HG03575 (cell line): ENCODE data around the gene ANG.
"Not testable (repeated sequence)": the region's sequence is repeated elsewhere in the genome, so short reads cannot be mapped to it uniquely, and the experiment has no call there.

Experiments used
- ATAC-seq: cut with Tn5 transposase; IDR thresholded peaks from one replicate; pipeline ENCODE4 v1.9.1; 2021; ENCODE audit not compliant: unreplicated experiment, insufficient number of reproducible peaks, low FRiP score; ENCODE audit errors: extremely low read depth

Gene ANG

DNA sequence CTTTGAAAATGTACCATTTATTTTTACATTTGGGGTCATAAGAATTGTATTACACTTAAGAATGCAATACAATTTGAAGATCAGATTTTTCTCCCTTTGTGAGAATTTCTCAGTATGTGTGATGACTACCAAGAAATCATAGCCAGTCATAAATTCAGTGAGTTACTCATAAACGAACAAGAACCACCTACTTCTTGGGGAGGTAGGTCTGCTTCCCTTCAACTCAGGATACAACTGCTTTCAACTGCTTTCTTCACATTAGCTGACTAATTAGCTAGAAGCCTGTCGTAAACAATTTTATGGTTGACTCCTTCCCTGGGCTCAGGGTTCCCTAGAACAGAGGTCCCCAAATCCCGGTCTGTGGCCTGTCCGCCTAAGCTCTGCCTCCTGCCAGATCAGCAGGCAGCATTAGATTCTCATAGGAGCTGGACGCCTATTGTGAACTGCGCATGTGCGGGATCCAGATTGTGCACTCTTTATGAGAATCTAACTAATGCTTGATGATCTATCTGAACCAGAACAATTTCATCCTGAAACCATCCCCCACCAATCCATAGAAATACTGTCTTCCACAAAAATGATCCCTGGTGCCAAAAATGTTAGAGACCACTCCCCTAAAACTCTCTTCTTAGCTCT, 3.7 kb downstream of the ANG start:
- no peak for ATAC-seq

DNA sequence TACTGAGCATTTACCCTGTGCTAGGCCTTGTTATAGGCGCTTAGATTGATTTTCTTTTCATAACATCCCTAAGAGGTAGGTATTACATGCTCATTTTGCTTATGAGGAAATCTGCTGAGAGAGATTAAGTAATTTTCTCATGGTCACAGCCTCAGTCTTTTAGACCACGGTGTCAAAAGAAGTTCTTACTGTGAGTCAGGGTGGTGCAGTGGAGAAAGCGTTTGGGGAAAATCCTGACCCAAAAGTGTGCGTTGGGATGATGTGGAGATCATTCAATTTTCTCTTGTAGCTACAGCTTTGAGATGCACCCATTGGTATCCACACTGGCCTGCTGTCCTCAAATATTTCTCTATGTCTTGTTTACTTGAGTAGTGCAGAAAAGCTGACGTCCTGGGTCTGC, 8.2 kb downstream of the ANG start:
- no peak for ATAC-seq

DNA sequence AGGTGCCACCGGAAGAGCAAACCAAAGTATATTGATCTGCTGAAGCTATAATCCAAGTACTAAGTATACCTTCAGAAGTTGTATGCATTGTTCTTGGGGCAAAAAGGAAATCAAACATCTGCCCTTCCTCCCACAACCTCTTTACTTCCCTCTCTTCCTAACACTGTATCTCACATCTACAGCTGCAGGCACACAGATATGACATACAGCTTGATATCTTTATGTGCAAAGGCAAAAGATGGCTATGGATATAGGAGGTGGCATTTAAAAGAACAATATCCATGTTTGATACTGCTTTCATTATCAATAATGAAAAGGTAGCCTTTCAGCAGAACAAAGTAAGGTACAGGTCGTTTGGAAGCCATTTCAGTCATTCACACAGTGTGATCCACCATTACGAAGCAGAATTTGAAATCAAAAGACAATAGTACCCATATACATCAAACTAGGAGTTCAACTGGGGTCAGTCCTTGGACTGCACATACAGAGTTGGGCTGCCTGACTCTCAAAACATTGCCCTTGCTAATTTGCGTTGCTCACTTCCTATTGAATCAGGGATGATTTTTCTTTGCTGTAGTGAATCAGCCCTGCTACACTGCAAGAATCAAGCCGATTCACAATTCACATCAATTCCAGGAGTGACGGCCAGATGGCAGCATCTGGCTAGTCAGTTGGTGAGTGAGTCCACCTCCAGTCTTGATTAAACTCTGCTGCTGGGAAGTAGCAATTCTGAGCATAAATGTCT, 8.9 kb downstream of the ANG start:
- ATAC-seq = no peak

DNA sequence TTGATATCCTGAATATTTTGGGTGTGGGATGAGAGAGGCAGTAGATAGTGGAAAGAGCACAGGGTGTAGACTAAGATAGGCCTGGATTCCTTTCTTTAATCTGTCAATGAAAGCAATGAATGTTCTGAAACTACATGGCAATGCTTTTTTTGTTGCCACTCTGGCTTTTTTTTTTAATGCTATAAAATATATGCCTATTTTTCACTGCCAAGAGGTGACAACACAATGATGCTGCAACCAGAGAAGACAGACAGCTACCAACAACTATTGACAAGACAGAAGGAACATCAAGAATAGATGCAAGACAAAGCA, 9.4 kb downstream of the ANG start:
- no peak for ATAC-seq

DNA sequence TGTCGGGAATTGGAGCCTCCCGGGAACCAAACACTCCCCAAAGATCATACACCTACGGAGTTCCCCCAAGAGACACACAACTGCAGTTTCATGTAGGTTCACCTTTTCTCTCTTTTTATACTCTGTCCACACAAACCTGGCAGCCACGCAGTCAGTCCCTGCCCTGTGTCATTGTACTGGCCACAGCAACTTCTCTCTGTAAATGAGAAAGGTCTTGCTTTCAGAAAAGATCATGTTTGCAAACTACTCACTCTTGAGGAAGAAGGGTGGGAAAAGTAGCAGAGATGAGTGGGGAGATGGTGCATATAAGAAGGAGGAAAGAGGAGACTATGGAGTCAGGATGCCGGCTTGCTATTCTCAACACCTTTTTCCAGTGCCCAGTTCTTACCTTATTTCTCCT, 10.4 kb downstream of the ANG start:
- ATAC-seq = no peak

DNA sequence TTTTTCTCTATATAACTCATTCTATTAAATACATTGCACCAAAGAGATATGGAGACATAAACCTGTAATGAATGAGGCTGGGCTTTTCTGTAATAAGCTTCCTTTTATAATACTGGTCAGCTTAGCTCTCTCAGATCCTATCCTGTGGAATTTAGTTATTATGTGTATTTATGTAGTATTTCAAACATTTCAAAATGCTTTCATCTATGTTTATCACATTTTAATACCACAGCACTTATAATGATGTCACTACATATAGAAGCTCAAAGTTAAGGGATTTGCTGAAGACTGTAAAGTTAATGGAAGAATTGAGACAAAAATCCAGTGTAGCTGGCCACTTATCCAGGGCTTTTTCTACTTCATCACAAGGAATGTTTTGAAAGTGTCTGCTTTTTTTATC, 11.4 kb downstream of the ANG start:
- no peak for ATAC-seq

DNA sequence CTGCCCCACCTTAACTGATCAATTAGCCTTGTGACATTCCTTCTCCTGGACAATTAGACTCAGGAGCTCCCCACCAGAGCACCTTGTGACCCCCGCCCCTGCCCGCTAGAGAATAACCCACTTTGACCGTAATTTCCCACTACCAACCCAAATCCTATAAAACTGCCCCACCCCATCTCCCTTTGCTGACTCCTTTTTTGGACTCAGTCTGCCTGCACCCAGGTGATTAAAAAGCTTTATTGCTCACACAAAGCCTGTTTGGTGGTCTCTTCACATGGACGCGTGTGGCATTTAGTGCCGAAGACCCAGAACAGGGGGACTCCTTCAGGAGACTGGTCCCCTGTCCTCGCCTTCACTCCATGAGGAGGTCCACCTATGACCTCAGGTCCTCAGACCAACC, 12.4 kb downstream of the ANG start:
- ATAC-seq = not testable (repeated sequence)

DNA sequence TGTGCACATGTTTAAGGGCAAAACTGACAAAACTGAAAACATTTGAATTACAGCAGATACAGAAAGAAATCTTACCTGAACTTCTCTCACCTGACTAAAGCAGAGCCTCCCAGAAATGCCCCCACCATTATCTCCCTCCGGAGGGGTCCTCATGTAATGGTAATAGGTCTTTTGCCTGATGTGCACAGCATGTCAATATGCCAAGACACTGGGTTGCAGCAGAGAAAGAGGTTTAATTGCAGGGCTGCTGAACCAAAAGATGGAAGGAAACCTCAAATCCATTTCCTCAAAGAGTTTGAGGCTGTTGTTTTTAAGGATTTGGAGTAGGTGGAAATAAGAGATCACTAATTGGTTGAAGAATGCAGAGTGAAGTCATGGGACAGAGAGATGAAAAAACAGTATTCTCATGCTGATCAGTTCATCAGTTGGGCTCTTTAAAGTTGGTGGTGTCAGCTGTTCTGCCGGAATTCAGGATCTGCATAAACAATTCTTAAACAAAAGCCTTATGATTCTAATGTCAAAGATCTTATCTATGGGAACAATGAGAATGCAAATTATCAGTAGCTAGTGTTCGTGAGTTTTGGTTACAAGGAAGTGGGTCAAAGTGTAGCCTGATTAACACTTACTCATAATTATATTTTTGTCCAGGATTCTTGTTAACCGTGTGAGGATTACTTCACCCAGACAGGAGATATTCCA, 18.2 kb downstream of the ANG start:
- ATAC-seq = no peak

DNA sequence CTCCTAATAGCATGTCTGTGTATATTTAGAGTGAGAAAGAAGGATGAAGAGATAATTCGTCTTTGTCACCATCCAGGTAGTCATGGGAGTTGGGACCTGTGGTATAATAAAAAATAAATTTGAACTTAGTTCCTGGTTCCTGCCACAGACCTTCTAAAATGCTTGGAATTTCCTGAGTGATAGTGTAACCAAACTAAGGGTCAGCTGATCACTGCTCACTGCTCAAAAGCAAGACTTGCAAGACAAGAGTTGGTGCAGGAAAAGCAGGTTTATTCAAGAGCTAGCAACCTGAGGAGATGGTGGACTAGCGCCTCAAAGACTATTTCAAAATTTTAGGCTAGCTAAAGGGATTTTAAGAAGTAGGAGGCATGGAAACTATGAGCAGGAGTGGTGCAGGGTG, 19.1 kb downstream of the ANG start:
- no peak for ATAC-seq

DNA sequence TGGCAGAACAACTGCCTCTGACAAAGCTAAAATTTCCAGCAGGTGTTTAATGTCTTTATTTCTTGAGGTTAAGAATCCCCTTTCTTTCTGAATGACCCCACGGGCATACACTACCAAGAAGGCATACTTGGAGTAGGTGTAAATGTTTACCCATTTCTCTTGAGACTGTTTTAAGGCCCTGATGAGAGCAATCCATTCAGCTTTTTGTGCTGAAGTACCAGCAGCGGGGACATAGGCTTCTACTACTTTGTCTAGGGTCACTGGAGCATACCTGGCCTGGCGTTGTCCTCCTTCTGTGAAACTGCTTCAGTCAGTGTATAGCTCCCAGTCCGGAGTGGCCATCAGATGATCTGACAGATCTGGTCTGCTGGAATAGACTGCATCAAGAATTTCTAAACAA, 22.7 kb downstream of the ANG start:
- ATAC-seq = no peak

DNA sequence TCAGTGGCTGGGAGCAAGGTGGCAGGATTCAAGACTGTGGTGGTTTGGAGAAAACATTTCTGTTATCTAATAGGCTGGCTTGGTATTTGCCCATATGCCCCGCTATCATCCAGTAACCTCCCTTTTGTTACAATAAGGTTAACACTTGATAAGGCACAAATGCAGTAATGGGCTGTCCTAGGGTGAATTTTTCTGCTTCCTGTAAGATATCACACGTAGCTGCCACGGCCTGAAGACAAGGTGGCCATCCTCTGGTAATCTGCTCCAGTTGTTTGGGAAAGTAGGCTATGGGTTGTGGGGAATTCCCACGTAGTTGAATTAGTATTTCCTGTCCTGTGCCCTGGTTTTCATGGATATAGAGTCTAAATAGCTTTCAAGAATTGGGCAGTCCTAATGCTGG, 23.1 kb downstream of the ANG start:
- no peak for ATAC-seq

DNA sequence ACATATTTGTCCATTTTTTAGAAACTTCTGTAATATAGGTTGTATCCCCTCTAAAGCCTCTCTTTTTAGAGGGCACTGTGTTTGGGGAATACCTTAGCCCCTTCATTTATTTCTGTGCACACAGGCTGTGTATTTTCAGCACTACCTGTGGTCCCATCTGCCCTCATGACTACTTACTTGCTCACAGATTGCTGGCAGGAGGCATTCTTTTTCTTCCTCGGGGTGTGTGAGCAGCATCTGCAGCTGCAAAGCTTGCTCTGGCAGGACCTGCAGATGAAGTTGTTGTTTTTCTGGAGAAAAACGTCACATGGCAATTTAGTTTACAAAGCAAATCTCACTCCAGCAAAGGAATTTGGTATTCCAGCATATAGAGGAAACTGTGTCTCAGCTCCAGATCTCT, 24.3 kb downstream of the ANG start:
- ATAC-seq = no peak

DNA sequence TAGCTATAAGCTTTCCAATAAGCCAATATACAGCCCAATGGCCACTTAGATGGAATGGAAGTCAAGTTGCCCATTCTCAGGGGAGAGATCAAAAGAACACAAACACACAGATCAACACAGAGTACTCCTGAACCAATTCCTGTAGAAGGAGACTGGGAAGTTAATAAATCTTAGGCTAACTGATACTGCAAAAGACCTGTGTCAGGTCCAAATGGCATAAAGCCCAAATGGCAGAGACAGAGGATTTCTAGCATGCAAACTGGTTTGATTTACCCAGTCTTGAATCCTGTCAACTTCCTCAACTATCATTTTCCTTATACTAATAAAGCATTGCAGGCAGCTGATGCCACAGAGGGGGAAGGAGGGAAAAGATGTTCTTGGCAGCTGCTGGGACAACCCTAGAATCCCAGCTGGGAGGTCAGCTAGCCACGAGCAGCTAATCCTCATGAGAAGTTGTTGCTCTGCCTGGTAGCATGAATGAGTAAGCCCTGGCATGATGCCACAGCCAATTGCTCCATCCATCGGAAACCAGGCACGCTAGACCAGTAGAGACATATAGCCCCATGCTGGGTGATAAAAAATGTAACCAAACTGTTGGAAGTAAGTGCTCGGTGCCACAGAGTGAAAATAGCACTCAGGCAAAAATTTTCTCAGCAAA, 26.2 kb downstream of the ANG start:
- ATAC-seq = no peak

DNA sequence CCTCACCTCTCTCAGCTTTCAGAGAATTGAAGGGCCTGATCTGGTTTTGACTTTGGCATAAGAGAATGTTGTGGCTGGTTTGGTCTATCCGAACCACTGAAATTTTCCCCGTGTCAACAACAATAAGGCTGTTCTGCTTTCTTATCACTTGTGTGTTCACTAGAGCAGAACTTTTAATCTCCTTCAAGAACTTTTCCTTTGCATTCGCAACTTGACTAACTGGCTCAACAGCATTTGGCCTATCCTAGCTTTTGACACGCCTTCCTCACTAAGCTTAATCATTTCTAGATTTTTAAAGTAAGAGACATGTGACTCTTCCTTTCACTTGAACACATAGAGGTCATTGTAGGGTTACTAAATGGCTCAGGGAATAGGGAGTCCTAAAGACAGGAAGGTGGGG, 31.2 kb downstream of the ANG start:
- ATAC-seq = no peak

DNA sequence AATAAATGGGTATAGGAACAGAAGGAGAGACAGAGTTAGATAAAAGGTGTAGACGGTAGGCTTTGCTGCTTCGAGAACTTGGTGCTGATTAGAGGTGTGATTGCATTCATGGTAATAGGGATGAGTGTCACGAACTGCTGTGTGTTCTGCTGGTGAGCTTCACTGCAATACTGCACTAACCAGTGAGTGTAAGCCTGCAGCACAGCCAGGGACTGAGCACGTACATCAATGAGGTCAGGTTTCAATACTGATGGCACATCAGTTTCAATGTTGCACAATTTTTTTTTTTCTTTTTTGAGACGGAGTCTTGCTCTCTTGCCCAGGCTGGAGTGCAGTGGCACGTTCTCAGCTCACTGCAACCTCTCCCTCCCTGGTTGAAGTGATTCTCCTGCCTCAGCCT, 32.2 kb downstream of the ANG start:
- no peak for ATAC-seq

DNA sequence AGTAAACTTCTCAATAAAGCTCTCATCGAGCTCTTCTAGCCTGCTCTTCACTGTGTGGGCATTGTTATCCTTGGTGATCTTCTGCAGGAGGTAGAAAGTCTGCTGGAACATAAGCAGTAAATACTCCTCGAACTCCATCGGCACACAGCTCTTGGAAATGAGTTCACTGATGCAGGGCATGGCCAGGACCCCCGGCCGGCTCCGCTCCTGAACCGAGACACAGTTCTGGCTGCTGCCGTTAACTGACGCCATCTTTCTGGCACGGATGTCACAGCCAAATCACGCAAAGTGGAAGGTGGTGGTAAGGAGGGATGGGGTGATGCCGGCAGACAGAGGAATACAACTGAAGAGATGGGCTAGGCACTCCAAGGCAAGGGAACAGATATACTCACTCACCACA, 33.5 kb downstream of the ANG start:
- no peak for ATAC-seq

DNA sequence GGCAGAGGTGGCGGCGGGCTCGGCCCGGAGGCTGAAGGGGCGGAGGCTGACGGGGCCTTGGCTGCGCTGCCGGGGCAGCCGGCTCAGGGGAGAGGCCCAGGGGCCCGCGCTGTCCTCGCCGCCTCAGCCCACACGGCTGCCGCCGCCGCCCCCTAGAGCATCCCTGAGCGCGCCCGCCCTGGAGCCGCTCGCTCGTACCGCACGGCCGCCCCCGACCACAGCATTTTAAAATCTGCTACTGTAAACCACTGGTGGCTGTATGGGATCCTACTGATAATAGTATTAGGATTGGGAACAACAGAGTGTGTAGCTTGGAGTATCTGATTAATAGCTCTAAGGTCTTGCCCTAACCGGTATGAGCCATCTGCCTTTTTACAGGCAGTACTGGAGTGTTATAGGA, 34.9 kb downstream of the ANG start:
- no peak for ATAC-seq

DNA sequence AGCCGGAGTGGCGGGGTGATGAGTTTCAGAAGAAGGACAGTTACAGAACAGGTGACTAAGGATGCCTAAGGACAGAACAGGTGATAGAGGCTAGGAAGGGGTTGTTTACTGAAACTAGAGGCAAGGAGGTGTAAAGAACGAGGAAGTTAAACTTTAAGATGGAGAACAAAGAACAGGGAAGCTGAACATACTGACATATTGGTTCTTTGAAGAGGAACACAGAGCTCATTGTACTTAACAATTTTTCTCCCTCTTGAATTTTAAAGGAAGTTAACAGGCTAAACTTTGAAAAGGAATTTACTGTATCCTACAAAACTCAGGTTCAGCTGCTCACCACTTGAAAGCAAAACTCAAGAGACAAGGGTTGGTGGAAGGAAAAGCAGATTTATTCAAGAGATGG, 37.6 kb downstream of the ANG start:
- ATAC-seq = not testable (repeated sequence)

DNA sequence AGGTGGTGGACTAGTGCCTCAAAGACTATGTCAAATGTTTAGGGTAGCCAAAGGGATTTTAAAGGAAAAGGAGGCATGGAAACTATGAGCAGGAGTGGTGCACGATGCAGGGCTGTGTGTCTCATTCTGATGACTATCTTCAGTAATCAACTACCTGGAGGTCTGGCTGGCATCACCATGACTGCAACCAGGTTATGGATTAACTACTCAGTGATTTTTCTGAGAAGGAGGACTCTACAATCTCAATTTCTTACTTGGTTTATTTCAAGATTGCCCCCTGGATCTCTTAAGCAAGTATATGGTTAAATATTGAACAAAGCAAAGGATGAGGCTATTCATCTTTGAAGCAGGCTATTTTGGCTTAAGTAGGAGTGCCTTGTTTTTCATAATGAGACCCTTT, 38.0 kb downstream of the ANG start:
- ATAC-seq = no peak

DNA sequence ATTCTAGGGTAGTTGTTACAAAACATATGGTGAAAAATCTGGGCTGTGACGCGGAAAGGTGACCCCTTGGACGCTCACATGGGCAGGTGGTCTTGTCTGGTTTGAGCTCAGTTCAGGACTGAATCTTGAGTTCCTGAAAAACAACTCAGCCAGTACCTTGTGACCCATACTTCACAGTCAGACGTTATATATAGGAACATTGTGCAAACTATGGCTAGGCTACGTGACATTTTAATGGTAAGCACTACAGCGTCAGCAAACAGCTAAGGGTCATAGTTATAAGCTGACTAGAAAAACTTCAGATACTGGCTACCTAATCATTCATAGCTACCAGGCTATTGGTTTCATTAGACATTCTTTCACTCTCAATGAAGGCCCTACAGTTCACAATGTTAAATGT, 42.3 kb downstream of the ANG start:
- ATAC-seq = no peak
